Ascending aorta (tissue), 2 donors: ENCODE measurements around the gene ACTN4. TPM values are rescaled to one million over a fixed set of nuclear protein-coding genes. Genes with fewer than 3 reads are reported as not detected.
A peak's percentile ranks its signal among the peaks of the same experiment; 100 is the strongest.

Source experiments
- DNase-seq, 2 donors: peaks; one replicate each; pipeline ENCODE4 v3.0.0-alpha.2; 2019; ENCODE audit warnings: low spot score in 2 of 2
- H3K27ac ChIP-seq, 2 donors: fragments of 200-600 bp; sonication (generic); one replicate each; pipeline ENCODE4 v1.5.1; 2016 to 2017; ENCODE audit warnings: mild to moderate bottlenecking in 1 of 2
- H3K27me3 ChIP-seq: fragments of 200-600 bp; sonication (generic); one replicate; pipeline ENCODE4 v1.5.1; 2017
- H3K36me3 ChIP-seq, 2 donors: fragments of 200-600 bp; sonication (generic); one replicate each; pipeline ENCODE4 v1.5.1; 2016
- H3K4me1 ChIP-seq, 2 donors: fragments of 200-600 bp; sonication (generic); one replicate each; pipeline ENCODE4 v1.5.1; 2016 to 2017; ENCODE audit warnings: mild to moderate bottlenecking in 1 of 2
- H3K4me3 ChIP-seq, 2 donors: fragments of 200-600 bp; sonication (generic); one replicate each; pipeline ENCODE4 v1.5.1; 2016 to 2017; ENCODE audit warnings: mild to moderate bottlenecking in 1 of 2
- H3K9me3 ChIP-seq, 2 donors: fragments of 200-600 bp; sonication (generic); one replicate each; pipeline ENCODE4 v1.5.1; 2016
- intact Hi-C: fragments of 100-400 bp; cut with DNase I; formaldehyde crosslinking; loops from one replicate; pipeline ENCODE4 v1.15.1; 2023
- total RNA-seq: library from RNA; depleted of rRNA; stranded (reverse); fragments of >200 nt; gene quantifications from one replicate; pipeline ENCODE4 v1.1.0, GENCODE V29; 2016
- TF ChIP-seq, protein P1 (sequence below), 3 experiments: fragments of 200-600 bp in 2 of 3; fragments of 450-650 bp in 1 of 3; sonication (generic) in 2 of 3; IDR thresholded peaks; one replicate each; pipeline ENCODE4 v1.5.1; 2016 to 2019; ENCODE audit warnings: antibody characterized with exemption in 3 of 3, mild to moderate bottlenecking in 1 of 3, moderate library complexity in 1 of 3

ACTN4 gene
- total RNA-seq, 1 donor from 2014 or later: 1,036 TPM

DNA sequence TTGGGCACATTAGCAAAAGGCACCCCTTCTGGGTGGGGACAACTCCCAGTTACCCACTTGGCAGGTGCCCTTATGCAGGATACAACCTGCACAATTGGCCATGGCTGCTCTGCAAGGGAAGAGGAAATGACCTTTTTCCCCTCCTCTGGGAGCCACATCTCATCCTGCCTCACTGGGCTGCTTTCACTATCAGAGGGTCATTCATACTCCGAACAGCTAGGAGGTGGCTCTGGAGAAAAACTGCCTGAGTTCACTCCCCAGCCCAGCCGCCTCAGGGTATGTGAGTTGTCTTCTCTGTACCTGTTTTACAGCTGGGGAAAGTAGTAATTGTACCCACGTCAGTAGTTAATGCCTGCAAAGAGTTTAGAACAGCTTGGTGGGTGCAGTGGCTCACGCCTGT is 7.1 kb upstream of the ACTN4 start:
- intact Hi-C loops: no loop called here
- Histone ChIP-seq H3K27me3 (no peaks in the 10 kb centered on the region), H3K9me3 (no peaks in the 10 kb centered on the region), H3K36me3 (peaks cover 9 to 14% of the 10 kb centered on the region in 2 donors), H3K4me1 (no peaks in the 10 kb centered on the region), H3K27ac (no peak overlapping the region), H3K4me3 (no peak overlapping the region)
- TF ChIP-seq, protein P1, sequence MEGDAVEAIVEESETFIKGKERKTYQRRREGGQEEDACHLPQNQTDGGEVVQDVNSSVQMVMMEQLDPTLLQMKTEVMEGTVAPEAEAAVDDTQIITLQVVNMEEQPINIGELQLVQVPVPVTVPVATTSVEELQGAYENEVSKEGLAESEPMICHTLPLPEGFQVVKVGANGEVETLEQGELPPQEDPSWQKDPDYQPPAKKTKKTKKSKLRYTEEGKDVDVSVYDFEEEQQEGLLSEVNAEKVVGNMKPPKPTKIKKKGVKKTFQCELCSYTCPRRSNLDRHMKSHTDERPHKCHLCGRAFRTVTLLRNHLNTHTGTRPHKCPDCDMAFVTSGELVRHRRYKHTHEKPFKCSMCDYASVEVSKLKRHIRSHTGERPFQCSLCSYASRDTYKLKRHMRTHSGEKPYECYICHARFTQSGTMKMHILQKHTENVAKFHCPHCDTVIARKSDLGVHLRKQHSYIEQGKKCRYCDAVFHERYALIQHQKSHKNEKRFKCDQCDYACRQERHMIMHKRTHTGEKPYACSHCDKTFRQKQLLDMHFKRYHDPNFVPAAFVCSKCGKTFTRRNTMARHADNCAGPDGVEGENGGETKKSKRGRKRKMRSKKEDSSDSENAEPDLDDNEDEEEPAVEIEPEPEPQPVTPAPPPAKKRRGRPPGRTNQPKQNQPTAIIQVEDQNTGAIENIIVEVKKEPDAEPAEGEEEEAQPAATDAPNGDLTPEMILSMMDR (IDR thresholded peaks at IDR 0.05): no peak
- DNase-seq: no peak

DNA sequence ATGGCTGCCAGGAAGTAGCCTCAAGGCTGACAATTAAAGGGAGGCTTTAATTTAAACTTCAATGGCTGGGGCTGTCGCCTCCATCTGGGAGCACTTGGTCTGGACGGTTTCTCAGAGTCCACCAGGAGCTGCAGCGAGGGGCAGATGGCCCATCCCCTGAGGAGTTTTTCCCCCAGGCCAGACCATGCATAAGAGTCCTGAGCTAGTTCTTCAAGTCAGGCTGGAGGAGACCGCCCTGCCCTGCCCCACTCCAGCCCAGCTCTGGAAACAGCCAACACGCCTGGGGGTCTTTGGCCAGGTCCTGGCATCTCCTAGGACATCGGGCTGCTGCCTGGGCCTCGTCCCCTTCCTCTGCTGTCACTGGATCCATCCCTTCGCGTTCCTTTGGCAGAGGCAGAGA is 5.3 kb upstream of the ACTN4 start:
- DNase-seq: no peak
- no peak overlapping the region for H3K27ac ChIP-seq
- H3K4me1 ChIP-seq: peaks cover 3 to 5% of the 10 kb centered on the region in 2 donors
- TF ChIP-seq, protein P1 (IDR thresholded peaks at IDR 0.05): no peak
- no peaks in the 10 kb centered on the region for H3K27me3 ChIP-seq
- H3K9me3 ChIP-seq: no peaks in the 10 kb centered on the region
- intact Hi-C loops: no loop called here
- H3K36me3 ChIP-seq: no peaks in the 10 kb centered on the region
- H3K4me3 ChIP-seq: no peak overlapping the region

DNA sequence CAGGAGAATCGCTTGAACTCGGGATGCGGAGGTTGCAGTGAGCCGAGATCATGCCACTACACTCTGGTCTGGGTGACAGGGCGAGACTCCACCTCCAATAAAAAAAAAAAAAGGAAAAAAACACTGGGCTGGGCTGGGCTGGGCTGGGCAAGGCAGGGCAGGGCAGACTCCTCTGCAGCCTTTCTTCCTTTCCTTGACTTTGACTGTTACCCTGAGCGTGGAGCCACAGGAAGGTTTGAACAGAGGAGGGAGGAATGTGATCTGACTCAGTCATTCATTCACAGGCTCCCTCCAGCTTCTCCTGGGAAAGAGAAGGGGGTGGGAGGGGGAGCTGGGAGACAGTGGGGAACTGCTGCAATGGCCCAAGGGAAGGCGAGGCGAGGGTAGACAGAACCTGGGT is 2.7 kb upstream of the ACTN4 start:
- DNase-seq: no peak
- TF ChIP-seq, protein P1 (IDR thresholded peaks at IDR 0.05): no peak
- H3K9me3 ChIP-seq: no peaks in the 10 kb centered on the region
- H3K27me3 ChIP-seq: no peaks in the 10 kb centered on the region
- H3K36me3 ChIP-seq: no peaks in the 10 kb centered on the region
- no peak overlapping the region for H3K4me3 ChIP-seq
- no peak overlapping the region for H3K27ac ChIP-seq
- intact Hi-C loops: no loop called here
- H3K4me1 ChIP-seq: peaks cover 3 to 7% of the 10 kb centered on the region in 2 donors

DNA sequence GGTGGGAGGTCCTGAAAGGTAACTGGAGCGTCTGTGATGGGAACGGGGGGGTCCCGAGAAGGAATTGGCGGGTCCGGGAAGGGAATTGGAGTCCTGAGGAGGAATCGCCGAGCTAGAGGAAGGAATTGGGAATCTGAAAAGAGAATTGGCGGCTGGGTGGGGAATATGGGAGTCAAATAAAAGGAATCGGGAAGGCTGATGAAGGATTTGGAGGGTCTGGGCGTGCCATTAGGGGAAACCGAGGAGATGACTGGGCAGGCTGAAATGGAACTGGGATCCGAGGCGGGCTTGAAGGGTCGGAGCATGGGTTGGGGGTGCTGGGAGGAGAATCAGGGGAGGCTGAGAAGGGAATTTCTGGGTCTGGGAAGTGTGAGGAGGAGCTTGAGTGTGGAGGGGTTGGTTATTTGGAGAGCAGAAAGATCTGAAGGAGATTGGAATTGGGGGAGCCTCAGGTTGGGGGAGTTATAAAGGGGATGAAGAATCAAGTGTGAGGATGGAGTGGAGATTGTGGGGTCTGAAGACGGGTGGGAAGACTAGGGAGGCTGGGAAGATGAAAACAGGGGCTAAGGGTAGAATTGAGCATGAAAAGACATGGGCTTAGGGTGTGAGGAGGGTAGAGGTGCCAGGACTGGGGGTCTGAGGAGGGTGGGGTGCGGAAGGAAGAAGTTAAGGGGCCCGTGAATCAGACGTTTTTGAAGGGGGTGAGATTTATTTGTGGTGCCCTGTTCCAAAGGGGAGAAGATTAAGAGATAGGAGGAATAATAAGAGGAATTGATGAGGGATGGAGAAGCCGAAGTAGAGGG is 718 bp downstream of the ACTN4 start:
- TF ChIP-seq, protein P1 (IDR thresholded peaks at IDR 0.05): no peak
- Histone ChIP-seq H3K4me3 (peak overlapping the region; percentile 89 to 100), H3K27me3 (no peaks in the 10 kb centered on the region), H3K9me3 (no peaks in the 10 kb centered on the region), H3K36me3 (no peaks in the 10 kb centered on the region), H3K4me1 (peaks cover 10 to 29% of the 10 kb centered on the region in 2 donors), H3K27ac (peak overlapping the region; percentile 92 to 96)
- no peak for DNase-seq
- intact Hi-C loops: loop anchor here (1.0 to 2.0 kb wide), 4 partner anchors 29 to 202 kb away; partner anchors contain the start of genes ECH1 and EIF3K

DNA sequence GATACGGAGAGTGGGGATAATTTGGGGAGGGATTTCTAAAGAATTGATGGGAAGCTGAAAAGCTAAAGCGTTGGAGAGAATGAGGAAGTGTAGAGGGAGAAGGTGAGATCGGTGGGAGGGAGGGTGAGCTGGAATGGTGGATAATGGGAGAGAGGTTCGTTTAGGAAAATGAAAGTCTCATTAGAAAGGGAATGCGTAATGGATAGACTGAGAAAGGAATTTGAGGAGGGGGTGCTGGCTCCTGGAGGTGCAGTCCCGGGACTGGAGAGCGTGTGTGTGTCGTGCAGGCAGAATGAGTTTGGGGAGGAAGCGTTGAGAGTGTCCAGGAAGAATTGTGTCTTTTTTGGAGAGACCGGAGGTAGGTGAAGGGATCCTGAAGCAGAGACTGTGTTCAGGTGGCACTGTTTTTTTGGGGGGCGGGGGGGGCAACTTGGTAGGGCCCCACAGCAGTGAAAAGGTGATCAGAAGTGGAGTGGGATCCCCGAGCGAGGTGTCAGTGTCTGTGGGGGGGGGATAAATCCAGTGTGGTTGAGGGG is 1.4 kb downstream of the ACTN4 start:
- peak overlapping the region; percentile 89 to 100 for H3K4me3 ChIP-seq
- no peak for DNase-seq
- H3K4me1 ChIP-seq: peaks cover 11 to 34% of the 10 kb centered on the region in 2 donors
- TF ChIP-seq, protein P1 (IDR thresholded peaks at IDR 0.05): no peak
- H3K9me3 ChIP-seq: no peaks in the 10 kb centered on the region
- H3K27me3 ChIP-seq: no peaks in the 10 kb centered on the region
- H3K27ac ChIP-seq: peak overlapping the region; percentile 92 to 96
- H3K36me3 ChIP-seq: no peaks in the 10 kb centered on the region
- intact Hi-C loops: loop anchor here (2.0 kb wide), 1 partner anchor 84 kb away; no protein-coding TSS in a partner anchor
